Ovary (tissue), 9 donors: Measurements from ENCODE around the gene USP2. TPM values are rescaled to one million over a fixed set of nuclear protein-coding genes. Genes with fewer than 3 reads are reported as not detected.
A peak's percentile ranks its signal among the peaks of the same experiment; 100 is the strongest.

ENCODE experiments used
- DNase-seq, 5 donors: peaks; one replicate each; pipeline ENCODE4 v3.0.0-alpha.2; 2019 to 2020
- H3K27ac ChIP-seq, 2 donors: fragments of 200-600 bp; one replicate each; pipeline versions ENCODE4 v1.5.1 to v1.8.0; 2019 to 2022
- H3K27me3 ChIP-seq: fragments of 200-600 bp; one replicate; pipeline ENCODE4 v1.8.0; 2022
- H3K36me3 ChIP-seq: fragments of 200-600 bp; sonication (generic); one replicate; pipeline ENCODE4 v1.5.1; 2019
- H3K4me1 ChIP-seq: one replicate; pipeline ENCODE4 v1.8.1; 2013; ENCODE audit warnings: mild to moderate bottlenecking, moderate library complexity; ENCODE audit not compliant: insufficient read depth
- H3K4me3 ChIP-seq: fragments of 200-600 bp; sonication (generic); one replicate; pipeline ENCODE4 v1.5.1; 2017
- H3K9me3 ChIP-seq, 2 donors: fragments of 200-600 bp in 1 of 2; sonication (generic) in 1 of 2; one replicate each; pipeline versions ENCODE4 v1.5.1 to v1.8.1; 2013 to 2019; ENCODE audit warnings: mild to moderate bottlenecking in 1 of 2, moderate library complexity in 1 of 2
- CTCF ChIP-seq, 3 donors: fragments of 450-650 bp in 2 of 3; fragments of 200-600 bp in 1 of 3; IDR thresholded peaks; one replicate each; pipeline versions ENCODE4 v1.5.1 to v1.8.0; 2016 to 2022; ENCODE audit warnings: antibody characterized with exemption in 3 of 3, mild to moderate bottlenecking in 1 of 3
- EP300 ChIP-seq: sonication (generic); formaldehyde crosslinking; IDR thresholded peaks from one replicate; pipeline ENCODE4 v1.6.1; 2017; ENCODE audit warnings: antibody characterized with exemption
- POLR2A ChIP-seq: fragments of 450-650 bp; IDR thresholded peaks from one replicate; pipeline ENCODE4 v1.6.1; 2017; ENCODE audit warnings: antibody characterized with exemption, mild to moderate bottlenecking, moderate library complexity
- WGBS, 3 donors: extraction: QIAGEN DNeasy Blood & Tissue Kit in 1 of 3; methylation state at CpG; one replicate each; pipeline versions ENCODE4 v1.1.5 to v1.1.7; 2013 to 2017; 5-methylcytosine and 5-hydroxymethylcytosine counted together
- intact Hi-C, 4 donors: fragments of 100-400 bp; cut with DNase I; formaldehyde crosslinking; loops; one replicate each; pipeline versions ENCODE4 v1.11.0 to v1.15.1; 2022 to 2023
- polyA plus RNA-seq, 2 donors: library from polyadenylated mRNA; stranded (reverse); fragments of 200-250 nt in 1 of 2; fragments of 350-450 nt in 1 of 2; fragmentation: Illumina TruSeq in 1 of 2; extraction: RNeasy Lipid Tissue Mini Kit (QIAGEN cat#74804) in 1 of 2; gene quantifications; one replicate each; pipeline ENCODE4 v1.2.3, GENCODE V29; 2013 to 2014
- total RNA-seq, 7 donors: library from RNA; depleted of rRNA in 2 of 7; stranded (reverse); fragments of >200 nt in 2 of 7; fragmentation: NEBNext Ultra II Directional in 3 of 7; extraction: Animal tissue kit (Norgen Biotek cat#: 25700) in 3 of 7; gene quantifications; one replicate each; pipeline versions ENCODE4 v1.1.0 to v1.2.4, GENCODE V29; 2016 to 2023
- donor health status: DM: no; HTN: no; CAD: no; lungs with moderate emphysema.
- donor health status: DM: no; HTN: no; CAD: no.
- donor health status: Bipolar disorder and iron deficiency.
- donor health status: DM: yes; HTN: yes; CAD: no.
- donor health status: DM: no; HTN: no; CAD: no.
- donor health status: DM: yes; HTN: yes; CAD: no.

USP2 gene
- total and polyA plus RNA-seq, 9 donors, result 1.0 to 16.9 (median 4.0) TPM

- TF ChIP-seq EP300, result no peak
- TF ChIP-seq CTCF (IDR thresholded peaks at IDR 0.05), result no peak
- no peak overlapping the region for H3K4me3 ChIP-seq
- H3K9me3 ChIP-seq, result no peaks in the 10 kb centered on the region
- H3K36me3 ChIP-seq, result no peaks in the 10 kb centered on the region
- 67 to 69% (median 67%) methylated on average over 12 of the region's 12 CpGs for WGBS, 3 donors
- no peaks in the 10 kb centered on the region for H3K27me3 ChIP-seq
- DNase-seq, result peak in 1 of 5 donors; percentile 24
- H3K27ac ChIP-seq, result peak overlapping the region; percentile 18 to 25
- peaks cover 10% of the 10 kb centered on the region for H3K4me1 ChIP-seq
- intact Hi-C loops, result no loop called here
Measured at GRCh38 chr11:119377112-119377901, 4.2 kb downstream of the USP2 start.

- intact Hi-C loops, result no loop called here
- WGBS, 3 donors, result 73 to 87% (median 83%) methylated on average over 10 to 11 of the region's 11 CpGs
- H3K27ac ChIP-seq, result peak overlapping the region; percentile 32 to 76
- DNase-seq, result peak in 2 of 5 donors; percentile 41 to 54
- no peaks in the 10 kb centered on the region for H3K27me3 ChIP-seq
- TF ChIP-seq POLR2A (no peak), EP300 (no peak), CTCF (IDR thresholded peaks at IDR 0.05) (no peak)
- H3K36me3 ChIP-seq, result no peaks in the 10 kb centered on the region
- H3K9me3 ChIP-seq, result no peaks in the 10 kb centered on the region
- peaks cover 3% of the 10 kb centered on the region for H3K4me1 ChIP-seq
- no peak overlapping the region for H3K4me3 ChIP-seq
Measured at GRCh38 chr11:119376197-119376847, 5.2 kb downstream of the USP2 start.

GRCh38 chr11:119375337-119376196, 5.9 kb downstream of the USP2 start:
- Histone ChIP-seq H3K4me1 (no peaks in the 10 kb centered on the region), H3K9me3 (no peaks in the 10 kb centered on the region), H3K27me3 (no peaks in the 10 kb centered on the region), H3K27ac (peak overlapping the region; percentile 32 to 76), H3K4me3 (no peak overlapping the region), H3K36me3 (no peaks in the 10 kb centered on the region)
- DNase-seq, result peak; percentile 80 to 93 (median 87)
- intact Hi-C loops, result loop anchor here in 1 of 4 donors (2.0 kb wide), 1 partner anchor 19 kb away; no protein-coding TSS in a partner anchor
- WGBS, 3 donors, result 32 to 55% (median 46%) methylated on average over 14 of the region's 14 CpGs
- TF ChIP-seq POLR2A, result no peak
- TF ChIP-seq EP300, result peak; percentile 48
- TF ChIP-seq CTCF (IDR thresholded peaks at IDR 0.05), result no peak

GRCh38 chr11:119374632-119375336, 6.7 kb downstream of the USP2 start:
- H3K9me3 ChIP-seq, result no peaks in the 10 kb centered on the region
- H3K27ac ChIP-seq, result peak overlapping the region; percentile 22 to 76

More at GRCh38 chr11:119374632-119375336, 6.7 kb downstream of the USP2 start:
- Histone ChIP-seq H3K4me1 (no peaks in the 10 kb centered on the region), H3K27me3 (no peaks in the 10 kb centered on the region), H3K4me3 (no peak overlapping the region), H3K36me3 (no peaks in the 10 kb centered on the region)
- DNase-seq, result peak in 2 of 5 donors; percentile 33
- intact Hi-C loops, result loop anchor here in 1 of 4 donors (2.0 kb wide), 1 partner anchor 18 kb away; no protein-coding TSS in a partner anchor
- no peak for TF ChIP-seq POLR2A
- no peak for TF ChIP-seq CTCF (IDR thresholded peaks at IDR 0.05)
- no peak for TF ChIP-seq EP300
- WGBS, 3 donors, result 42 to 44% (median 44%) methylated on average over 11 of the region's 11 CpGs
